SIG-M5 (cell line): ENCODE measurements around the gene RAPGEF1.
A peak's percentile ranks its signal among the peaks of the same experiment; 100 is the strongest.
"Not testable (repeated sequence)": the region's sequence is repeated elsewhere in the genome, so short reads cannot be mapped to it uniquely, and the experiment has no call there.

ENCODE experiments used
- DNase-seq: peaks from one replicate; lab custom pipeline; 2025; lab: John Stamatoyannopoulos, UW

RAPGEF1 gene

GRCh38 chr9:131739959-131740648 lies at the start of gene RAPGEF1:
RAPGEF1 (minus strand) TSS chr9:131740076; CDS start chr9:131739830, 246 bp downstream.
- no peak for DNase-seq

- DNase-seq: no peak
Observed at GRCh38 chr9:131788851-131789250, 49.0 kb upstream of the RAPGEF1 start.

DNA sequence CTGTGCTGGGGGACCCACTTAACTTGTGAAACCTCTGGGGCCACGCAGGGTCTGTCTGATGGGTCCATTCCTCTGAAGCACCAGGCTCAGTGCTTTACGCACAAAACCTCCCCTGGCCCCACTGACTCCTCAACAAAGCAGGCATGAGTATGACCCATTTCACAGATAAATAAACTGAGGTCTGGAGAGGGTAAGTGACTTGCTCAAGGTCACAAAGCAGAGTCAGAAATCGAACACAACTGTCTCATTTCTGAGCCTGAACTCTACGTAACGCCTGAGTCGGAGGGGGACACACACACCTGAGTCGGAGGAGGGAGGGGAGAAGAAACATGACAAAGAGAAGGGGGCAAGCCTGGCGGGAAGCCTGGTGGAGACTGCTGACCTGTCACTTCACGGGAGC lies 48.0 kb upstream of the RAPGEF1 start:
- DNase-seq: no peak

- DNase-seq: no peak
Observed at GRCh38 chr9:131784748-131785501, 45.0 kb upstream of the RAPGEF1 start.

- DNase-seq: peak; percentile 57
Observed at GRCh38 chr9:131781069-131781468, 41.2 kb upstream of the RAPGEF1 start.

DNA sequence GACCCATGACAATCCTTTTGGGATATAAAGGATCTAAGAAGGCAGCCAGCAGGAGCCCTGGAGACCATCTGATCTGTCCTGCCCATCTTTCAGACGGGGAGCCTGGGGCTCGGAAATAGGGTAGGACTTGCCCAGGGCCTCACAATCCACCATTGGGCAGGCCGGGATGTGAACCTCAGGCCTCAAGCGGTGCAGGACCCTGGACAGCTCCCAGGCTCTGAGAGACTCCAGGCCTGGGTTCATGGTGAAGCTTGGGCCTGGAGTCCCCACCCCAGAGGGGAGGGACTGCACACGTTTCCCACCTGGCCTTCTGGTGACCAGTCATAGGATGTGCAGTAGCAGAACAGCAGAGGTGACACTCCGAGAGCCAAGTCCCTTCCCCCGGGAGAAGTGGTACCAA lies 36.6 kb upstream of the RAPGEF1 start:
- DNase-seq: no peak

GRCh38 chr9:131776036-131776435 lies 36.2 kb upstream of the RAPGEF1 start:
- DNase-seq: no peak

DNA sequence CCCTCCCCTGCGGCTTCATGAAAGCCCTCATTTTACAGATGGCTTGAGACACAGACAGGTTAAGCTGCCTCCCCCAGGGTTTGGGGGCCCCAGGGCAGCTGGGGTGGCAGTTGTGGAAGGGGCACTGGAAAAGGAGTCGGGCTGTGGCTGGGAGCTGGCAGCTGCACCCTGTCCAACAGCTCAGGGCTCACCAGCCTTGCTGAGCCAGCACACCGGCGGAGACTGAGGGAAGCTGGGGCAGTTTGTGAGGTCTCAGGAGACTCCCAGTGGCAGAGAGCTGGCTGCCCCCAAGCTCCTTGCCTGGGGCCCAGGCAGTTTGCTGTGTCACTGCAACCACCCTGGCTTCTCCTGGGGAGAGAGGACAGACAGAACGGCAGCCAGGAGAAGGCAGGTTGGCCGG lies 34.8 kb upstream of the RAPGEF1 start:
- no peak for DNase-seq

DNA sequence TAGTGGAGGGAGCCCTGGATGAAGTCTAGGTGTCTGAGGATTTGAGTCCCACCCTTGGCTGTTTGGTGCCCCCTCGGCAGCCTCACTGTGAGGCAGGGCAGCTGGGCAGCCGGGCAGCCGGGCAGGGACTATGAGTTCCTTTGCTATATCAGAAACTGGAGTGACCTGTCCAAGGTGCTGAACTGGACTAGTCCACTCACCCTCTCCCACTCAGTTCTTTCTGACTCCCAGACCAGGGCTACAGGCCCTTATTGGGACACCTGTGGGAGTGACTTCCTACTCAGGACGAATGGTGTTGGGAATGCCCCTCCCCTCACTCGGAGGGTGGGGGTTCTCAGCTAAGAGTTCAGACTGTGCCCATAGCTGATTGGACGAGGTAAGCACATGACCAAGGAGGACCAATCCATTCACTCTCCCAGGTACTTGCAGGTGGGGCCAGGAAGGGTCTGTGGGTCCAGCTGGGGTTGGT lies 34.1 kb upstream of the RAPGEF1 start:
- no peak for DNase-seq

DNA sequence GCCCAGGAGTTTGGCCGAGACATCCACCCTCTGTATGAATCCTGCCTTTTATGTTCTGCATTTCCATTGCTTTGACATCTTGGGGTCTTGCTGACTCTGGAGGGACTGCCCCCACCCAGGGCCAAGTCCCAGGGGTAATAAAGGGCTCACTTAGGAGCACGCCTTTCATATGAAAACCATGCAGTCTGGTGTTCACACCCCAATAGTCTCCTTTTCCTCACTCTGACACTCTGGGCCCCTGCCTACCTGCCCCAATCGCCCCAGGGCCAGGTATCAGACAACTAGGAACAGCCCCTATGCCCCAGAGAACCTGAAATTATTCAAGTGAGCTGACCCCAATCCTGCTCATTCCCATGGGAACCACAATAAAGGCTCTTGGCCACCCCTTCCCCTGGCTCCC lies 33.1 kb upstream of the RAPGEF1 start:
- DNase-seq: no peak

DNA sequence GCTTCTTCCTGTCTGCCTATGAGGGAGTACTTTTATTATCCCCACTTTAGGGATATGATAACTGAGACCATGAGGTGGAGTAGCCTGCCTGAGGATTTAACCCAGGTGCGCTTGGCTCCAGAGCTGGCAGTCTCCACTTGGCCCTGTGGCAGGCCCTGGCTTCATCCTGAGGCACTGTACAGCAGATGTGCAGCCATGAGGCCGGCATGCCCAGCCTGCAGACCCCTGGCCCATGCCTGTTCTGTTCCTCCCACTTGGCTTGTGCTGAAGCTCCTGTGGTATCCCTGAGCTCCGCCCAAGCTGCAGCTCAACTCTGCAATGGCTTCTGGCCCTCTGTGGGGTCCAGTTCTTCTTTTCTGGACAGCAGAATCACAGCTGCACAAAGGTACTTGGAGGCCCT lies 31.8 kb upstream of the RAPGEF1 start:
- DNase-seq: no peak

DNA sequence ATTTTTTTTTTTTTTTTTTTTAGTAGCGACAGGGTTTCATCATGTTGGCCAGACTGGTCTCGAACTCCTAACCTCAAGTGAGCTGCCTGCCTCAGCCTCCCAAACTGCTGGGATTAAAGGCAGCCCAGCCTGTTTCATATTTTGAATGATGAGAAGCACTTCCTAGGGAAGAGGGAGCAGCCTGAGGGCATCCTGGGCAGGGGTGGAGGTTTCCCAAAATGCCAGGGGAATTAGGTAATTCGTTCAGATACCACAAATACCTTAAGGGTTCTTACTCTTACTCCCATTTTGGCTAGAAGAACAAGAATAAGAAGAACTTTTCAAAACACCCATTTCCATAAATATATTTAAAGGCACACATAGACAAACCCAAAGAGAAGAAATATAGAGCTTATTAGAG lies 29.5 kb upstream of the RAPGEF1 start:
- DNase-seq: no peak

DNA sequence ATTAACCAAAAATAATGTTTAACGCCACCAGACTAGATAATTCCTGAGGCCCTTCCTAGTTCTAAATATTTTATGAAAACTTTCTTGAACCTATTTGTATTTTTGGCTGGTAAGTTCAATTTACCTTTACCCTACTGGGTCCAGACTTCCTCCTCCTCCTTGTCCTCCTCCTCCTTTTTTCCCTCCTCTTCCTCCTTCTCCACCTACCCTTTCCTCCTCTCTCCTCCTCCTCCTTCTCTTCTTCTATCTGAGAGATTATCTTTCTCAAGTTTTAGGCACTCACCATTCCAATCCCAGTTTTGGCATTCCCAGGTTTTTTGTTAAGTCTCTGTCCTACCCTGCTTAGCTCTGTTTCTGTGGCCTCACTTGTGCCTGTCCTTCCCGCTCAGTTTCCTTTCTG lies 24.7 kb upstream of the RAPGEF1 start:
- DNase-seq: no peak

GRCh38 chr9:131762356-131762932 lies 22.6 kb upstream of the RAPGEF1 start:
- DNase-seq: no peak

- peak; percentile 4 for DNase-seq
Observed at GRCh38 chr9:131759017-131759647, 19.3 kb upstream of the RAPGEF1 start.

DNA sequence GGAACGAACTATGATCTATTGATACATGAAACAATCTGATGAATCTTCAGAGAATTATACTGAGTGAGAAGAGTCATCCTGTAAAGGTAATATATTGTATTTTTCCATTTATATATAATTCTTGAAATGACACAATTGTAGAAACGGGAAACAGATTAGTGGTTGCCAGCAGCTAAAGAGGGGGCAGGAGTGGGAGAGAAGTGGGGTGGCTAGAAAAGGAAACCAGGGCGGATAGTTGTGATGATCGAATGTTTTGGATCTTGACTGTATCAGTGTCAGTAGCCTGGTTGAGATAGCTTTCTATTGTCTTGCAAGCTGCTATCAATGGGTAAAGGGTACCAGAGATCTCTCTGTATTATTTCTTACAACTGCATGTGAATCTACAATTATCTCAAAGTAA lies 17.7 kb upstream of the RAPGEF1 start:
- no peak for DNase-seq

GRCh38 chr9:131755541-131756198 lies 15.8 kb upstream of the RAPGEF1 start:
- peak; percentile 12 for DNase-seq

- no peak for DNase-seq
Observed at GRCh38 chr9:131754846-131755245, 15.0 kb upstream of the RAPGEF1 start.

- DNase-seq: not testable (repeated sequence)
Observed at GRCh38 chr9:131753751-131754150, 13.9 kb upstream of the RAPGEF1 start.

- DNase-seq: no peak
Observed at GRCh38 chr9:131752231-131752884, 12.5 kb upstream of the RAPGEF1 start.

DNA sequence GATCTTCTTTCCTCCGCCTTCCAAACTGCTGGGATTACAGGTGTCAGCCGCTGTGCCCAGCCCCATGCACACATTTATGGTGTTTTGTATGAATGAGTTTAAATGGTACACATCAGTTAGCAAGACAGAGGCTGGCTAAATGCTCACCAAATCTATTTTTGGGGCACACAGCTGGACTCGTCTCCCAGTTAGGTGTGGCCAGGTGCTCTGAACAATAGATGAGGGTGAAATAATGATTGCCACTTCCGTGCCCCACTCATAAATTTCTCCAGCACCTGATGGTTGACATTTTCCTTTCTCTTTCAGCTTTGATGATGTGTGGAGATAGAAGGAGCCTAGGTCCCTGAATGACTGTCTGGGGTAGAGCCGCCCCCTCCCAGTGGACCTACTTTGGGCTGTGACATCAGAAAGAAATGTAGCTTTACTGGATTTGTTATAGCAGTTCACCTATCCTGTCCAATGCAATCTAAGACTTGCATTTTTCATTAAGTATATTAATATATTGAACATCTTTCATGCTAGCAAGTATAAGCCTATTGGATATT lies 8.6 kb upstream of the RAPGEF1 start:
- DNase-seq: no peak
